SK-N-SH (cell line): ENCODE measurements around the gene SMARCD2. TPM values are rescaled to one million over a fixed set of nuclear protein-coding genes. Genes with fewer than 3 reads are reported as not detected.

Experiments used
- CTCF ChIA-PET: fragments of 300-600, 350-600 bp; formaldehyde crosslinking; extraction: SDS; loops from one replicate; lab custom pipeline; 2021; lab: Yijun Ruan, JAX
- POLR2A ChIA-PET: fragments of 350-600 bp; sonication (Branson Sonifier 250); formaldehyde crosslinking; extraction: SDS; loops from one replicate; lab custom pipeline; 2020; ENCODE audit warnings: antibody characterized with exemption, inconsistent platforms; lab: Yijun Ruan, JAX
- DNase-seq: peaks from one replicate; pipeline ENCODE4 v3.0.0; 2012
- H2AFZ ChIP-seq: fragments of 200-600 bp; sonication (generic); 2 replicates; pipeline ENCODE4 v1.8.1; 2016; ENCODE audit warnings: antibody characterized with exemption, mild to moderate bottlenecking, low read depth
- H3F3A ChIP-seq: fragments of 200-600 bp; sonication (generic); replicated peaks from 2 replicates; pipeline ENCODE3; 2016; ENCODE audit warnings: antibody characterized with exemption, mild to moderate bottlenecking; ENCODE audit not compliant: insufficient read depth
- H3K27ac ChIP-seq, 2 experiments: fragments of 200-500 bp in 1 of 2; fragments of 200-600 bp in 1 of 2; sonication (Bioruptor generic) in 1 of 2; sonication (generic), shearing (Covaris generic) in 1 of 2; 2 replicates each; pipeline versions ENCODE4 v1.5.1 to v1.6.1; 2014 to 2016; ENCODE audit warnings: low read depth in 2 of 2, inconsistent platforms in 1 of 2, low read length in 1 of 2, mild to moderate bottlenecking in 1 of 2, mixed read lengths in 1 of 2
- H3K27me3 ChIP-seq: fragments of 200-600 bp; sonication (generic), shearing (Covaris generic); 2 replicates; pipeline ENCODE4 v1.6.1; 2016; ENCODE audit warnings: mixed run types; ENCODE audit not compliant: insufficient read depth
- H3K36me3 ChIP-seq, 2 experiments: fragments of 200-500 bp in 1 of 2; fragments of 200-600 bp in 1 of 2; sonication (Bioruptor generic) in 1 of 2; sonication (generic) in 1 of 2; replicated peaks in 1 of 2; 2 replicates each; pipeline versions ENCODE3 to v1.5.1; 2014 to 2016; ENCODE audit warnings: low read length in 1 of 2, mild to moderate bottlenecking in 1 of 2; ENCODE audit not compliant: insufficient read depth in 2 of 2, control insufficient read depth in 1 of 2
- H3K4me1 ChIP-seq, 2 experiments: fragments of 200-500 bp in 1 of 2; fragments of 200-600 bp in 1 of 2; sonication (Bioruptor generic) in 1 of 2; sonication (generic), shearing (Covaris generic) in 1 of 2; 2 replicates each; pipeline versions ENCODE4 v1.5.1 to v1.6.1; 2014 to 2016; ENCODE audit warnings: low read depth in 1 of 2, low read length in 1 of 2, mixed run types in 1 of 2; ENCODE audit not compliant: insufficient read depth in 2 of 2, control insufficient read depth in 1 of 2
- H3K4me2 ChIP-seq: fragments of 200-600 bp; sonication (generic), shearing (Covaris generic); 2 replicates; pipeline ENCODE4 v1.6.1; 2017; ENCODE audit warnings: mixed run types
- H3K4me3 ChIP-seq, 2 experiments: fragments of 200-500 bp in 1 of 2; fragments of 200-600 bp in 1 of 2; sonication (Bioruptor generic) in 1 of 2; sonication (generic), shearing (Covaris generic) in 1 of 2; 2 replicates each; pipeline versions ENCODE4 v1.5.1 to v1.8.1; 2014 to 2016; ENCODE audit warnings: low read depth in 2 of 2, inconsistent platforms in 1 of 2, low read length in 1 of 2, mild to moderate bottlenecking in 1 of 2, mixed read lengths in 1 of 2, moderate library complexity in 1 of 2
- H3K79me2 ChIP-seq: fragments of 200-600 bp; sonication (generic); 2 replicates; pipeline ENCODE4 v1.8.1; 2017; ENCODE audit warnings: mild to moderate bottlenecking; ENCODE audit not compliant: insufficient read depth
- H3K9ac ChIP-seq: fragments of 200-600 bp; sonication (generic); 2 replicates; pipeline ENCODE4 v1.6.1; 2017; ENCODE audit warnings: mixed run types
- H3K9me2 ChIP-seq: fragments of 200-600 bp; sonication (generic); 2 replicates; pipeline ENCODE4 v1.6.1; 2017; ENCODE audit warnings: mixed run types
- H3K9me3 ChIP-seq: fragments of 200-600 bp; sonication (generic); 2 replicates; pipeline ENCODE4 v1.6.1; 2017; ENCODE audit warnings: mixed run types, mild to moderate bottlenecking, moderate library complexity
- H4K20me1 ChIP-seq: fragments of 200-600 bp; sonication (generic); 2 replicates; pipeline ENCODE4 v1.6.1; 2017; ENCODE audit warnings: mild to moderate bottlenecking, mixed run types; ENCODE audit not compliant: insufficient read depth
- ELF1 ChIP-seq: IDR thresholded peaks from 2 replicates; pipeline ENCODE4 v1.4.0; 2012
- GATA2 ChIP-seq: sonication (generic); formaldehyde crosslinking; IDR thresholded peaks from 2 replicates; pipeline ENCODE4 v1.5.0; 2020; ENCODE audit warnings: mild to moderate bottlenecking, missing genetic modification reagents
- MEF2A ChIP-seq: IDR thresholded peaks from 2 replicates; pipeline ENCODE4 v1.4.0; 2012; ENCODE audit warnings: low read depth, borderline replicate concordance
- MXI1 ChIP-seq: IDR thresholded peaks from 2 replicates; pipeline ENCODE4 v1.6.1; 2012; ENCODE audit warnings: mild to moderate bottlenecking, low read depth, low read length, improper control_type of control experiment
- RAD21 ChIP-seq: IDR thresholded peaks from 2 replicates; pipeline ENCODE4 v1.6.1; 2012; ENCODE audit warnings: mild to moderate bottlenecking, low read length
- SMC3 ChIP-seq: IDR thresholded peaks from 2 replicates; pipeline ENCODE4 v1.6.1; 2012; ENCODE audit warnings: low read depth, low read length, improper control_type of control experiment
- TCF12 ChIP-seq: IDR thresholded peaks from 2 replicates; pipeline ENCODE4 v1.4.0; 2012
- YY1 ChIP-seq: IDR thresholded peaks from 2 replicates; pipeline ENCODE4 v1.4.0; 2012; ENCODE audit warnings: low read depth, mild to moderate bottlenecking
- WGBS: methylation state at CpG from one replicate; pipeline ENCODE4 v1.1.6; 2017; ENCODE audit warnings: low lambda C conversion rate; 5-methylcytosine and 5-hydroxymethylcytosine counted together
- polyA plus RNA-seq, 3 experiments: library from polyadenylated mRNA; depleted of rRNA; stranded (reverse); fragments of >200 nt; gene quantifications; 2 replicates each; pipeline ENCODE4 v1.2.3, GENCODE V29; 2012
- TF ChIP-seq, protein P1 (sequence below): IDR thresholded peaks from 2 replicates; pipeline ENCODE4; 2012
- TF ChIP-seq, protein P2 (sequence below): IDR thresholded peaks from 2 replicates; pipeline ENCODE4 v1.4.0; 2012; ENCODE audit warnings: low read depth, borderline replicate concordance
- TF ChIP-seq, protein P3 (sequence below): fragments of 150-350 bp; IDR thresholded peaks from 2 replicates; pipeline ENCODE4 v1.6.1; 2017; ENCODE audit warnings: antibody characterized with exemption, low read length, low read depth, borderline replicate concordance
- TF ChIP-seq, protein P4 (sequence below): fragments of 200-600 bp; sonication (generic); IDR thresholded peaks from 2 replicates; pipeline ENCODE4 v1.6.1; 2017; ENCODE audit warnings: antibody characterized with exemption, mild to moderate bottlenecking, moderate library complexity

Gene SMARCD2
- polyA plus RNA-seq, 1 of the 3 experiments (the other 2 are of a cell fraction) = 89.1 TPM

DNA sequence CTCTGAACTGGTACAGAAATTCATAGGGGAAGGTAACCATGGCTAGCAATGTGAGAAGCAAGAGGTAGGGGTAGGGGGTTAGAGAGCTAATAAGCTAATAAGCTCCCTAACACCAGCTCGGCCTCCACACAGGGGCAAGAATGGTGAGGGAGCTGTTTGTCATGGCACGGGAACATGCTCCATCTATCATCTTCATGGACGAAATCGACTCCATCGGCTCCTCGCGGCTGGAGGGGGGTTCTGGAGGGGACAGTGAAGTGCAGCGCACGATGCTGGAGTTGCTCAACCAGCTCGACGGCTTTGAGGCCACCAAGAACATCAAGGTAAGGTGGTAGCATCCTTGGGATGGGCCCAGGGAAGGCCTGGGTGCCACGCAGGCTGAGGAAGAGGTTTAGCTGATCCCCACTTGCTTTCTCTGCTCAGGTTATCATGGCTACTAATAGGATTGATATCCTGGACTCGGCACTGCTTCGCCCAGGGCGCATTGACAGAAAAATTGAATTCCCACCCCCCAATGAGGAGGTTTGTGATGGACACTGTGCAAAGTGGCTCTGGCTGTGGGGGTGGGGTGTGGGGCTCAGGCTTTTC is 11.5 kb downstream of the SMARCD2 start:
- 92% methylated on average over 15 of the region's 15 CpGs for WGBS
- Histone ChIP-seq H3K9ac (no peak overlapping the region), H3F3A (peaks cover 35% of the 10 kb centered on the region), H3K4me1 (peaks cover 3 to 27% of the 10 kb centered on the region in 2 experiments; a peak in 2 of 4 replicates), H4K20me1 (peaks cover 12% of the 10 kb centered on the region; the same call in 1 of the 2 replicates), H3K9me2 (no peaks in the 10 kb centered on the region), H3K79me2 (peaks cover 42% of the 10 kb centered on the region), H3K9me3 (no peaks in the 10 kb centered on the region), H2AFZ (no peak overlapping the region), H3K4me3 (no peak overlapping the region), H3K27me3 (no peaks in the 10 kb centered on the region), H3K4me2 (no peak overlapping the region)
- CTCF ChIA-PET = interaction anchor here (0.5 to 7.4 kb wide), 9 partner anchors 9 to 406 kb away, joined by 3 to 96 read pairs (median 3); partner anchors contain the start of gene SMARCD2
- POLR2A ChIA-PET = interaction anchor here (0.7 to 9.1 kb wide), 3 partner anchors 10 to 101 kb away, joined by 3 to 108 read pairs (median 7); partner anchors contain the start of gene SMARCD2
- TF ChIP-seq RAD21 = no peak
- no peak for TF ChIP-seq MXI1
- TF ChIP-seq, protein P1, sequence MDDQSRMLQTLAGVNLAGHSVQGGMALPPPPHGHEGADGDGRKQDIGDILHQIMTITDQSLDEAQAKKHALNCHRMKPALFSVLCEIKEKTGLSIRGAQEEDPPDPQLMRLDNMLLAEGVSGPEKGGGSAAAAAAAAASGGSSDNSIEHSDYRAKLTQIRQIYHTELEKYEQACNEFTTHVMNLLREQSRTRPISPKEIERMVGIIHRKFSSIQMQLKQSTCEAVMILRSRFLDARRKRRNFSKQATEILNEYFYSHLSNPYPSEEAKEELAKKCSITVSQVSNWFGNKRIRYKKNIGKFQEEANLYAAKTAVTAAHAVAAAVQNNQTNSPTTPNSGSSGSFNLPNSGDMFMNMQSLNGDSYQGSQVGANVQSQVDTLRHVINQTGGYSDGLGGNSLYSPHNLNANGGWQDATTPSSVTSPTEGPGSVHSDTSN = no peak
- TF ChIP-seq, protein P2, sequence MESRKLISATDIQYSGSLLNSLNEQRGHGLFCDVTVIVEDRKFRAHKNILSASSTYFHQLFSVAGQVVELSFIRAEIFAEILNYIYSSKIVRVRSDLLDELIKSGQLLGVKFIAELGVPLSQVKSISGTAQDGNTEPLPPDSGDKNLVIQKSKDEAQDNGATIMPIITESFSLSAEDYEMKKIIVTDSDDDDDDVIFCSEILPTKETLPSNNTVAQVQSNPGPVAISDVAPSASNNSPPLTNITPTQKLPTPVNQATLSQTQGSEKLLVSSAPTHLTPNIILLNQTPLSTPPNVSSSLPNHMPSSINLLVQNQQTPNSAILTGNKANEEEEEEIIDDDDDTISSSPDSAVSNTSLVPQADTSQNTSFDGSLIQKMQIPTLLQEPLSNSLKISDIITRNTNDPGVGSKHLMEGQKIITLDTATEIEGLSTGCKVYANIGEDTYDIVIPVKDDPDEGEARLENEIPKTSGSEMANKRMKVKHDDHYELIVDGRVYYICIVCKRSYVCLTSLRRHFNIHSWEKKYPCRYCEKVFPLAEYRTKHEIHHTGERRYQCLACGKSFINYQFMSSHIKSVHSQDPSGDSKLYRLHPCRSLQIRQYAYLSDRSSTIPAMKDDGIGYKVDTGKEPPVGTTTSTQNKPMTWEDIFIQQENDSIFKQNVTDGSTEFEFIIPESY = no peak
- TF ChIP-seq, protein P3, sequence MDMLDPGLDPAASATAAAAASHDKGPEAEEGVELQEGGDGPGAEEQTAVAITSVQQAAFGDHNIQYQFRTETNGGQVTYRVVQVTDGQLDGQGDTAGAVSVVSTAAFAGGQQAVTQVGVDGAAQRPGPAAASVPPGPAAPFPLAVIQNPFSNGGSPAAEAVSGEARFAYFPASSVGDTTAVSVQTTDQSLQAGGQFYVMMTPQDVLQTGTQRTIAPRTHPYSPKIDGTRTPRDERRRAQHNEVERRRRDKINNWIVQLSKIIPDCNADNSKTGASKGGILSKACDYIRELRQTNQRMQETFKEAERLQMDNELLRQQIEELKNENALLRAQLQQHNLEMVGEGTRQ = no peak
- TF ChIP-seq ELF1 = no peak
- TF ChIP-seq GATA2 (CRISPR knock-in tag) = no peak
- TF ChIP-seq YY1 = no peak
- no peak for TF ChIP-seq TCF12
- TF ChIP-seq, protein P4, sequence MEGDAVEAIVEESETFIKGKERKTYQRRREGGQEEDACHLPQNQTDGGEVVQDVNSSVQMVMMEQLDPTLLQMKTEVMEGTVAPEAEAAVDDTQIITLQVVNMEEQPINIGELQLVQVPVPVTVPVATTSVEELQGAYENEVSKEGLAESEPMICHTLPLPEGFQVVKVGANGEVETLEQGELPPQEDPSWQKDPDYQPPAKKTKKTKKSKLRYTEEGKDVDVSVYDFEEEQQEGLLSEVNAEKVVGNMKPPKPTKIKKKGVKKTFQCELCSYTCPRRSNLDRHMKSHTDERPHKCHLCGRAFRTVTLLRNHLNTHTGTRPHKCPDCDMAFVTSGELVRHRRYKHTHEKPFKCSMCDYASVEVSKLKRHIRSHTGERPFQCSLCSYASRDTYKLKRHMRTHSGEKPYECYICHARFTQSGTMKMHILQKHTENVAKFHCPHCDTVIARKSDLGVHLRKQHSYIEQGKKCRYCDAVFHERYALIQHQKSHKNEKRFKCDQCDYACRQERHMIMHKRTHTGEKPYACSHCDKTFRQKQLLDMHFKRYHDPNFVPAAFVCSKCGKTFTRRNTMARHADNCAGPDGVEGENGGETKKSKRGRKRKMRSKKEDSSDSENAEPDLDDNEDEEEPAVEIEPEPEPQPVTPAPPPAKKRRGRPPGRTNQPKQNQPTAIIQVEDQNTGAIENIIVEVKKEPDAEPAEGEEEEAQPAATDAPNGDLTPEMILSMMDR = no peak
- TF ChIP-seq SMC3 = no peak
- TF ChIP-seq MEF2A = no peak
- TF ChIP-seq, all 33 proteins: peak for 0
- DNase-seq = no peak
- H3K36me3 ChIP-seq = peaks cover 62 to 71% of the 10 kb centered on the region in 2 experiments
- H3K27ac ChIP-seq = no peak overlapping the region
